ENCODE data around the gene KITLG.

DNA sequence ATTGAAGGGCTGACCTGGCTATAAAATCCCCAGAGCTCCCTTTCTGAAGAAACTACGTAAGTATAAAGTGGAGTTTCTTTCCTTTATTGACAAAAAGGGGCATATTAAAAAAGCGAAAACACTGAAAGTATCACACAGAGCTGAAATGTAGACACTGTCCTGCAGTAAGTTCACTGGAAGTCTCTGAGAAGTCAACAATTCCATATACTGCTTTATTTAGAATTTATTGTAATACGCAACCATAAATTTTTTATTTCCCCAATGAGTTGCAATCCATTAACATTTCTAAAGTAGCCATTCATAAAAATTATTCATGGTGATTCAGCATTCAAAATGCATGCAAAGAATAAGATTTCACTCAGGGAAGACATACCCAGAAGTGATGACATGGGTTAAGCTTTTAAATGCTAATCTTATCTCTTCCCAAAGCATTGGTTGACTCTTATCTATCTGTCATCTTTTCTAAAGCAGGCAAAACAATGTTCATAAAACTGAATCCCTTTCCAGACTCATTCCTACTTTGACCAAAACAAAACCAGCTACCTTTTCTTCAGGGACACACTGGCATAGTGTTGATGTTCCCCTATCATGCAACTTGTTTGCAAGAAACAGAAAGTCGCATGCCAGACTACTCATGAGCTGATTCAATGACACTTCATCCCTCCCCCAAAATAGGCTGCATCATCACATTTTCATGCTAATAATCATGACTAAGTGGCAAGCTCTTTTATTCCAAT lies 17.3 kb downstream of the KITLG start:
- TF ChIP-seq, protein P1, sequence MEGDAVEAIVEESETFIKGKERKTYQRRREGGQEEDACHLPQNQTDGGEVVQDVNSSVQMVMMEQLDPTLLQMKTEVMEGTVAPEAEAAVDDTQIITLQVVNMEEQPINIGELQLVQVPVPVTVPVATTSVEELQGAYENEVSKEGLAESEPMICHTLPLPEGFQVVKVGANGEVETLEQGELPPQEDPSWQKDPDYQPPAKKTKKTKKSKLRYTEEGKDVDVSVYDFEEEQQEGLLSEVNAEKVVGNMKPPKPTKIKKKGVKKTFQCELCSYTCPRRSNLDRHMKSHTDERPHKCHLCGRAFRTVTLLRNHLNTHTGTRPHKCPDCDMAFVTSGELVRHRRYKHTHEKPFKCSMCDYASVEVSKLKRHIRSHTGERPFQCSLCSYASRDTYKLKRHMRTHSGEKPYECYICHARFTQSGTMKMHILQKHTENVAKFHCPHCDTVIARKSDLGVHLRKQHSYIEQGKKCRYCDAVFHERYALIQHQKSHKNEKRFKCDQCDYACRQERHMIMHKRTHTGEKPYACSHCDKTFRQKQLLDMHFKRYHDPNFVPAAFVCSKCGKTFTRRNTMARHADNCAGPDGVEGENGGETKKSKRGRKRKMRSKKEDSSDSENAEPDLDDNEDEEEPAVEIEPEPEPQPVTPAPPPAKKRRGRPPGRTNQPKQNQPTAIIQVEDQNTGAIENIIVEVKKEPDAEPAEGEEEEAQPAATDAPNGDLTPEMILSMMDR (conservative IDR thresholded peaks at IDR 0.05 in 1 of 2, IDR thresholded peaks at IDR 0.05 in 1 of 2; ENCODE audit: extremely low read depth in 1 of 2, insufficient read depth in 1 of 2, low read depth in 1 of 2, low read length in 2 of 2): no peak
- TF ChIP-seq EZH2 (IDR thresholded peaks at IDR 0.05; ENCODE audit: borderline replicate concordance, low read length): no peak

Data from mammary epithelial cell (primary cell).